Measurements from ENCODE around the gene CIRBP. TPM values are rescaled to one million over a fixed set of nuclear protein-coding genes. Genes with fewer than 3 reads are reported as not detected.

Gene CIRBP
- total RNA-seq, 1 donor from 2014 or later, result 352 TPM

GRCh38 chr19:1229924-1230782 is 39.0 kb upstream of the CIRBP start:
- H3K4me3 ChIP-seq, result no peak overlapping the region
- intact Hi-C loops (cut with DNase I), result no loop called here
- peaks cover 31% of the 10 kb centered on the region for H3K36me3 ChIP-seq
- no peaks in the 10 kb centered on the region for H3K9me3 ChIP-seq
- no peak overlapping the region for H3K27ac ChIP-seq
- H3K27me3 ChIP-seq (ENCODE audit: low read depth), result no peaks in the 10 kb centered on the region
- peaks cover 24% of the 10 kb centered on the region for H3K4me1 ChIP-seq
- DNase-seq (no peak), ATAC-seq (no peak)
- TF ChIP-seq, protein P1, sequence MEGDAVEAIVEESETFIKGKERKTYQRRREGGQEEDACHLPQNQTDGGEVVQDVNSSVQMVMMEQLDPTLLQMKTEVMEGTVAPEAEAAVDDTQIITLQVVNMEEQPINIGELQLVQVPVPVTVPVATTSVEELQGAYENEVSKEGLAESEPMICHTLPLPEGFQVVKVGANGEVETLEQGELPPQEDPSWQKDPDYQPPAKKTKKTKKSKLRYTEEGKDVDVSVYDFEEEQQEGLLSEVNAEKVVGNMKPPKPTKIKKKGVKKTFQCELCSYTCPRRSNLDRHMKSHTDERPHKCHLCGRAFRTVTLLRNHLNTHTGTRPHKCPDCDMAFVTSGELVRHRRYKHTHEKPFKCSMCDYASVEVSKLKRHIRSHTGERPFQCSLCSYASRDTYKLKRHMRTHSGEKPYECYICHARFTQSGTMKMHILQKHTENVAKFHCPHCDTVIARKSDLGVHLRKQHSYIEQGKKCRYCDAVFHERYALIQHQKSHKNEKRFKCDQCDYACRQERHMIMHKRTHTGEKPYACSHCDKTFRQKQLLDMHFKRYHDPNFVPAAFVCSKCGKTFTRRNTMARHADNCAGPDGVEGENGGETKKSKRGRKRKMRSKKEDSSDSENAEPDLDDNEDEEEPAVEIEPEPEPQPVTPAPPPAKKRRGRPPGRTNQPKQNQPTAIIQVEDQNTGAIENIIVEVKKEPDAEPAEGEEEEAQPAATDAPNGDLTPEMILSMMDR (IDR thresholded peaks at IDR 0.05), result no peak

- Histone ChIP-seq H3K27me3 (ENCODE audit: low read depth) (peaks cover under 1% of the 10 kb centered on the region), H3K9me3 (no peaks in the 10 kb centered on the region), H3K4me1 (peaks cover 24% of the 10 kb centered on the region), H3K4me3 (no peak overlapping the region), H3K36me3 (peaks cover 23% of the 10 kb centered on the region), H3K27ac (no peak overlapping the region)
- intact Hi-C loops (cut with DNase I), result no loop called here
- DNase-seq (no peak), ATAC-seq (no peak)
- TF ChIP-seq, protein P1 (IDR thresholded peaks at IDR 0.05), result no peak
Measured at GRCh38 chr19:1230783-1231489, 38.2 kb upstream of the CIRBP start.

GRCh38 chr19:1231729-1232637 is 37.1 kb upstream of the CIRBP start:
- Histone ChIP-seq H3K4me1 (peaks cover 26% of the 10 kb centered on the region), H3K4me3 (no peak overlapping the region), H3K27ac (peak overlapping the region; percentile 41), H3K36me3 (peaks cover 12% of the 10 kb centered on the region), H3K27me3 (ENCODE audit: low read depth) (peaks cover 6% of the 10 kb centered on the region), H3K9me3 (no peaks in the 10 kb centered on the region)
- ATAC-seq (peak; percentile 43 to 54), DNase-seq (no peak)
- TF ChIP-seq, protein P1 (IDR thresholded peaks at IDR 0.05), result no peak
- intact Hi-C loops (cut with DNase I), result no loop called here

GRCh38 chr19:1232652-1233072 is 36.5 kb upstream of the CIRBP start:
- ATAC-seq, result peak; percentile 16 to 17
- intact Hi-C loops (cut with DNase I), result no loop called here
- H3K4me1 ChIP-seq, result peaks cover 32% of the 10 kb centered on the region
- DNase-seq, result no peak
- H3K27ac ChIP-seq, result peak overlapping the region; percentile 41
- H3K36me3 ChIP-seq, result peaks cover 6% of the 10 kb centered on the region
- H3K27me3 ChIP-seq (ENCODE audit: low read depth), result peaks cover 9% of the 10 kb centered on the region
- TF ChIP-seq, protein P1 (IDR thresholded peaks at IDR 0.05), result no peak
- no peak overlapping the region for H3K4me3 ChIP-seq
- no peaks in the 10 kb centered on the region for H3K9me3 ChIP-seq

DNA sequence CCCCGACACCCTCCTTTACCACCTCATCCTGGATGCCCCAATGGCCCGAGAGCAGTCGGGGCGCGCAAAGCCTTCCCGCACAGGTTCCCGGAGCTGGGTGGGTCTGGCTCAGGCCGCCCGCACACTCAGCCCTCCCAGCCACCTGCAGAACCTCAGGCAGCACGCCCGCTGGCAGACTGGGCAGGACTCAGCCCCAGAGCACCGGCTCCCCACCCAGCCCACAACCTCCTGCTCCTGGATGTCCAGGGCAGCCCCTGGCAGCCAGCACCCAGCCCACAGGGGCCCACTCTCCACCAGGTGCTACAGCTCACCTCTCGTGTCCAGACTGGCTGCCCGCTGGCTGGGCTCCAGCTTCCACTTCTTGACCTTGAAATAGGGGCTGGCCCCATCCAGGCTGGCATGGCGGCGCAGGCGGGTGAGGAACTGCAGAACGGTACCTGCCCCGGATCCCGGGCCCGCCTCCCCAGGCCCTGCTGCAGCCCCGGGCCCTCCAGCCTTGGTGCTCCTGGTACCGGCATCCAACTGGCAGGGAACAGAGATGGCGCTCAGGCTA is 35.9 kb upstream of the CIRBP start:
- no peak overlapping the region for H3K27ac ChIP-seq
- peak; percentile 14 to 17 for ATAC-seq
- peaks cover 9% of the 10 kb centered on the region for H3K27me3 ChIP-seq (ENCODE audit: low read depth)
- intact Hi-C loops (cut with DNase I), result no loop called here
- H3K9me3 ChIP-seq, result no peaks in the 10 kb centered on the region
- TF ChIP-seq, protein P1 (IDR thresholded peaks at IDR 0.05), result no peak
- no peak overlapping the region for H3K4me3 ChIP-seq
- peaks cover under 1% of the 10 kb centered on the region for H3K36me3 ChIP-seq
- peak; percentile 76 for DNase-seq
- peaks cover 34% of the 10 kb centered on the region for H3K4me1 ChIP-seq

All from lower lobe of right lung (tissue), 2 donors.